HG03520 (cell line): Measurements from ENCODE around the gene RXFP4.

Experiments
- ATAC-seq: cut with Tn5 transposase; IDR thresholded peaks from one replicate; pipeline ENCODE4 v1.9.1; 2021; ENCODE audit warnings: mild to moderate bottlenecking, moderate library complexity; ENCODE audit not compliant: unreplicated experiment

Gene RXFP4

DNA sequence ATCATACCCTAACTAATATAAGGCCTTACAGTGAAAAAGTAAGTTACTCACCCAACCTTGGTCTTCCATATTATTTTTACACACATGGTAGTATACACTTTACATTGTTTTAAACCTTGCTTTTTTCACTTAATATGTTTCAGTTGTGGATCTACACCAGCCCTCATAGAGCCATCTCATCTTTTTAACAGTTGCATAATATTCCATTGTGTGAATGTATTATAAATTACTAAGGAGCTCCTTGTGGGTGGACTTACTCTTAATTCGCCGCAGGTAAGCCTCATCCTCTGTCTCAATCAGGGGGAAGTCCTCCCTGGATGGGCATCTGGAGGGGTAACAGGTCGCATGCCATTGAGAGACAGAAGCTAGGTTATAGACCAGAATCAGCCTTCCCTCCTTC is 13.2 kb downstream of the RXFP4 start:
- ATAC-seq: no peak

DNA sequence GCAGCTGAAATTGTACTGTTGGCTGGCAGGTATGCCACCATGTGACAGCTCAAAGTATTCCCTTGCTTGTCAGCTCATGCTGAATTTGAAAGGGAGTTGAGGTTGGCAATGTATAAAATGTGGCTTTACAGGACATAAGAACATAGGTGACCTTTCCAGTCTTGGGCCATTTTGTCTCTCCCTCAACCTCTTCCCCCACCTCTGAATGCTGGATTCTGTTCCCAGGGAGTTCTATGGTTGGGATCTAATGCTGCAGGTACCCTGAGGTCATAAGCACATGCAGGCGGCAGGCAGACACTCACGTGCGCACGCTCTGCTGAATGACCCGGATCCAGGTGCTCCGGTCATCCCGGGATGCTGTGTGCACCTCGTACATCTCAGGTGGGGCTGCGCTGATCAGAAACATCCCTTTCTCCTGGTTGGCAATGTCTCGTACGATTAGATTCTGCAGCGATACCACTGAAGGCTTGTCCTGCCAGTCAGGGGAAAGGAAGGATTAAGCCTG is 16.0 kb downstream of the RXFP4 start:
- no peak for ATAC-seq

DNA sequence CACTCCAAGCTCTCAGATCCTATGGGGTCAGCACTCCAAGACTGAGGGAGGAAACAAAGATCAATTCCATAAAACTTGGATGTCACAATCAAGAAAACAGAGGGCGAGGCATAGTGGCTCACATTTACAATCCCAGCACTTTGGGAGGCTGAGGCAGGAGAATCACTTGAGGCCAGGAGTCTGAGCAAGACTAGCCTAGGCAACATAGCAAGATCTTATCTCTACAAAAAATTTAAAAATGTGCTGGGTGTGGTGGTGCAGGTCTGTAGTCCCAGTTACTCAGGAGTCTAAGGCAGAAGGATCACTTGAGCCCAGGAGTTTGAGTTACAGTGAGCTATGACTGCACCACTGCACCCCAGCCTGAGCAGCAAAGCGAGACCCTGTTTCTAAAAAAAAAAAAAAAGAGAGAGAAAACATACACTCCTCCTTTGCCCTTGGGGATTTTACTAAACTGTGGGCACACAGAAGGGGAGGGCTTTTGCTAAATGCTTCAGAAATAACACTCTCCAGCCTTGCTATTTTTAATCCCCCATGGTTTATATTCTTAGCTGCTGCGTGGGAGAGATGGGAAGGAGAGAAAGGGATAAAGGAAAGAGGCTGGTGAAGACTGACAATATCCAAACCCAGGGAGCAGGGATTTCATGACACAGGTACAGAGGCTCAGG is 18.8 kb downstream of the RXFP4 start:
- ATAC-seq: no peak

DNA sequence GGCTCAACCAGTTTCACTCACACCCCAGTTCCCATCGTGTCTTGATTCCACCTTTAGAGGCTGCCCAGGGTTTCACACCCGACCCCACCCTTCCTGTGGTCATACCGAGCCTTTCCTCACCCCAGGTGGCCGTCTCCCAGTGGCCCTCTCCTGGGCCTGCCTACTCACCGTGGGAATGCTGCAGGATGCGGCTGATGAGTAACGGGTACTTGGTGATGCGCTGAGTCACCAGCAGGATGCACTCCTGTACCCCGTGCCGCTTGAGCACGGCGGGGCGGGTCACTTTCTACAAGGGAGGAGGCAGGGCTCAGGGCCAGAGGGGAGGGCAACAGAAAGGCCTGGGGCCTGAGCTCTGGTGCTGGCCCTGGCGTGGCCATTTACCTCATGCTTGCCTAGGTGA is 20.5 kb downstream of the RXFP4 start:
- no peak for ATAC-seq

DNA sequence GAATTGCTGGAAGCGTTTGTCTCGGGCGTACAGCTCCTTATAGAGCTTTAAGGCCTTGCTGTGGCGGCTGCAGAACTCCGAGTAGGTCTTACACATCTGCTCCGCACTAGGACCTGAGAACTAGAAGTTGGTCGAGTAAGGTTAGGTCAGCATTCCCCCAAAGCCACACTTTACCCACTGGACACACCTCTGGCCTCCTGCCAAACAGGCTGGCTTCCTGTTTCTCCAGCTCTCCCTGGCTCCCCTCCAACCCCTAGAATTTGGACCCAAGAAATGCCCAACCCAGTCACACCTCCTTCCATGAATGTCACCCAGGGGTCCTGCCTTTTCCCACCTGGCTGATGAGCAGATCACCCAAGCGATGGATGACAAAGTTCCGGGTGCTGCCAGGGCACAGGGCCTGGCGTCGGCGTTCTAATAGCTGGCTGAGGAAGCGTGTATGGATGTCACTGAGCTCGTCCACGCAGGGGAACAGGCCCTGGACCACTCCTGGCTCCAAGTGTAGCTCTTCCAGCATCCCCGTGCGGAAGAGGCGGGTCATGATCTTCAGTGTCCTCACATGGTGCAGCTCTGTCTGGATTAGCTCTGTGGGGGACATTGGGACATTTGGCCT is 21.3 kb downstream of the RXFP4 start:
- no peak for ATAC-seq

DNA sequence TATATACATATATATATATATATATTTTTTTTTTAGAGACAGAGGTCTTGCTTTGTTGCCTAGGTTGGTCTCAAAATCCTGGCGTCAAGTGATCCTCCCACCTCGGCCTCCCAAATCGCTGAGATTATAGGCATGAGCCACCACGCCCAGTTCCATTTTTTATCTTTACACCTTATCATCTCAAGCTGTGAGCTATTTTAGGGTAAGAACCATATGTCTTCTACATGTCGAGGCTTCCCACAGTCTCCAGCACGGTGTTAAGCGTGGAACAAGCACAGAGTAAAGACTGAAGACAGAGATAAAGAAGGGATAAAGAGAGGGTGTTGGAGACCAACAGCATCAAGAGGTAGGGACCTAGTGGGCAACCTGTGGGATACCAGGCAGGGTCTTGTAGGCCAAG is 22.8 kb downstream of the RXFP4 start:
- no peak for ATAC-seq

DNA sequence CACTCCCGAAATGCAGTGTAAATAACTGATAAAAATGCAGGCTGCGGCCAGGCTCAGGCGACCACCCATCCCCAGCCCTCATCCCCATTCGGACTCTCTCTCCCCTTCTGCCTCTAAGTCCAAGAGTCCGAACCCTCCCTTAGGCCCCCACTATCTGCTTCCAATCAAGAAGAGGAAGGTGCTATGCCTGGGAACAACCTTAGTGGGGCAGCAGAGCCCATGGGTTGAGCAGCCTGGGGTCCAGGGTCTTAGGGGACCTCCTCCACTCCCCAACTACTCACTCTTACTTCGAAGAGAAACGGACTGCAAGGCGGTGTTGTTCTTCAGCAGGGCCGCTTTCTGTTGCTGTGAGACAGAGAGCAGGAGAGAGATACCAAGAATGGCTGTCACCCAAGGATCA is 24.7 kb downstream of the RXFP4 start:
- ATAC-seq: no peak

DNA sequence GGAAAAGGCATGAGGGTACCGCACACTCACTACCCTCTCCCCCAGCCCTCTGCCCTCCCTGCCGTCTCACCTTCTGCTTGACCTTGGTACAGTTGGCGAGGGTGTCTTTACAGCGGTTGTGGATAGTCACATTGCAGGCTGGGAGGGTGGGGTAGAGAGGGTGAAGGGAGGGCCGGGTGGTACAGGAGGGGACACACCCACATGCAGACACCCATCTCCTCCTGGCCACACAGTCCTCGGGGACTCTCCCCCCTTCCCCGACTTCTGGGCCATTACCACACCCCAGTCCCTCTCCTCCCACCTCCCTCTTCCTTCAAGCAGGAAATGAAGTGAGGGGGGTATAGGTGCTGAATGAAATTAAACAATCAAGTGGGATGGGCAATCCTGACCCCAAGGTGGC is 25.3 kb downstream of the RXFP4 start:
- no peak for ATAC-seq

DNA sequence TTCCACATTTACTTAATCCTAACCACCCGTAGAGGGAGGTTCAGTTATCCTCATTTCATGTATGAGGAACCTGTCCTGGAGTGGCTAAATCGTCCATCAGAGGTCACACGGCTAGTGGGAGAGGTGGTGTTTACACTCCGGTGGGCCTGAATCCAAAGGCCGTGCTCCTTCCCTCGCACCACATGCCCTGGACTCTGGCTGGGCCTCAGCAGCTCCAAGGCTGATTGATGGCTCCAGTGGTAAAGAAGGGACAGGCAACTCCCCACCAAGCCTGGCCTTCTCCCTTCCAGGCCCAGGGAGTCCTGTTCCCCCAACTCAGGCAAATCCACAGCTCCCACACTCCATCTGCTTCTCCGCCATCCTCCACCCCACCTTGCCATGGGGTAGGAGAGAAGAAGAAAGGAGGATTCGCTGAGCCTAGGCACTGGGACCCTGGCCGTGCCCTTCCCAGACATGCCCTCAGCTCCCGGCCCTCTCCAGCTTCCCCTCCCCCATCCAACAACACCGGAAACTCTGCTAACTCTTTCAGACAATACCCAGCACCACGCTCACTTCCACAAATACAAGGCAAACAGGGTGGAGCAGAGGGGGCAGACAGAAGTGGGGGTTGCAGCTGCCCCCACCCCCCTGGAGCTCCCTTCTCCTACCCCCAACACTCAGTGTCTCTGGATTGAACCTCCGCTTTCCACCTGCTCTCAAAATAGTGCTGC is 26.1 kb downstream of the RXFP4 start:
- no peak for ATAC-seq

DNA sequence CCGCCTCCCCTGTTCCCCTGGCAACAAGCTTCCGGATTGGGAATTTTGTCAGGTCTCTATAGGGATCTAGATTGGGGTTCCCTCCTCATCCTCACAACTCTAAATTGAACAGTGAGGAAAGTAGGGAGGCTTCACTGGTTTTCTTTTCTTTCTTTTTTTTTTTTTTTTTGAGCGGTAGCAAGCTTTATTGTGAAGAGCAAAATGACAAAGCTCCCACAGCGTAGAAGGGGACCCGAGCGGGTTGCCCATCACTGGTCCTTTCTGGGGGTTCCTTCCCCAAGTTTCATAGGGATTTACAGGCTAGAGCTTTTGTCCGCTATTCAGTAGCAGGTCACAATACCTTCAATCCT is 26.6 kb downstream of the RXFP4 start:
- ATAC-seq: no peak

DNA sequence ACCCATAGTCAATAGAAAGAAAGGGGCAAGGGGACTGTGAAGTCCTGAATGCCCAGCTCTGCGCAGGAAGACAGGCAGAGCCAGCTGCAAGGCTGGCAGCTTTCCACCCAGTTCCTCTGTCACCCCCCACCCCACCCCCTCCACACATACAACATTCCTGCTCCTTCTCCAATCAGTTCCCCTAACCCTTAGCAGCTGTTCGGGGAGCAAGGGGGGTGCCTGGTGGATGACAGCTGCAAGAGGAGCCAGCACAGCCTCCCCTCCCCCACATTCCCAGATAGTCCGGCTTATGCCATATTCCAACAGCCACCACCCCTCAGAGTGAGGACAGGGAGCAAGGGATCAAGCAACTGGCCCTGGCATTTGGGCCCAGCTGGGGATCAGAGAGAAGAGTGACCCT is 27.2 kb downstream of the RXFP4 start:
- ATAC-seq: no peak

DNA sequence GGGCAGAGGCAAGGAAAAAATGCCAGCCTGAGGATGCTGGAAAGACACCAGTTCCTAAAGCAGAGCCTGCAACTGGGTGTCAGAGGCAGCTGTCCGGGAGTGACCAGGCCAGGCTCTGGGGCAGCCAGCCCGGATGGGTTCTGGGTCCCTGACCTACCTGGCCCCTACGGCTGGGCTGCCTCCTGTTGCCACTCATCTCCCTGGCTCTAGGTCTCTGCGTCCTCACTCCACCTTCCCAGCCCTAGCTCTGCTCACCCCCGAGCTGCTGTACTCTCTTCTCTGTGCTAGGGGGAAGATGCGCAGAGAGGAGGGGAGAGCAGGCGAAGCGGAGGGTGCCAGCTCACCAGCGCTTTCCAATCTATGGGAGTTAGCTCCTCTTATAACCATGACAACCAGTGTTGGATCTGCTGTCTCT is 27.9 kb downstream of the RXFP4 start:
- no peak for ATAC-seq

DNA sequence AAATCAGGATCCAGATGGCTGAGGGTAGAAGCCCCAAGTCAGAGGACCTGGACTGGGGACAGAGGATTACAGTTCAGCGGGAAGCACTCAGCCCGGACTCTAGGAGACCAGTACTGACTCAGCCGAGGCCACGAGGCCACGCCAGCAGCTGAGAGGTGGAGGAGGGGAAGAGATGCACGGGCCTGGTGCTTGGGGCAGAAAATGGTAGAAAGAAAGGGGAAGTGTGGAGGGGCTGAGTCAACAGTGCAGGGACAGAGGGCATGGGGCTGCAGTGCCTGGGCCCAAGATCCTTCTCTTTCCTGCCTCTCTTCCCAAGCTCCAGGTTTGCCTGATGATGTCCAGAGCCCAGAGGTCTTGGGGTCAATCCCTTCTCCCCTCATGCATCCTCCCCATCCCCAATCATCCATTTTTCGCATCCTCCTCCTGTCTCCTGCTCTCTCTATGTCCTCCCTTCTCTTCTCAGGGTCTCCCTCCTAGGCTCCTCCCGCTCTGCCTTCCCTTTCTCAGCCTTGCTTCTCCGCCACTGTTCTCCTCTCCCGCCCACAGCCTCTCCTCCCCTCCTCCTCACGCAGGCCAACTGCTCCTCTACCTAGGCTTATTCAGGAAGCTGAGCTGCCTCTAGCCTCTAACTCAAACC is 29.2 kb downstream of the RXFP4 start:
- no peak for ATAC-seq

DNA sequence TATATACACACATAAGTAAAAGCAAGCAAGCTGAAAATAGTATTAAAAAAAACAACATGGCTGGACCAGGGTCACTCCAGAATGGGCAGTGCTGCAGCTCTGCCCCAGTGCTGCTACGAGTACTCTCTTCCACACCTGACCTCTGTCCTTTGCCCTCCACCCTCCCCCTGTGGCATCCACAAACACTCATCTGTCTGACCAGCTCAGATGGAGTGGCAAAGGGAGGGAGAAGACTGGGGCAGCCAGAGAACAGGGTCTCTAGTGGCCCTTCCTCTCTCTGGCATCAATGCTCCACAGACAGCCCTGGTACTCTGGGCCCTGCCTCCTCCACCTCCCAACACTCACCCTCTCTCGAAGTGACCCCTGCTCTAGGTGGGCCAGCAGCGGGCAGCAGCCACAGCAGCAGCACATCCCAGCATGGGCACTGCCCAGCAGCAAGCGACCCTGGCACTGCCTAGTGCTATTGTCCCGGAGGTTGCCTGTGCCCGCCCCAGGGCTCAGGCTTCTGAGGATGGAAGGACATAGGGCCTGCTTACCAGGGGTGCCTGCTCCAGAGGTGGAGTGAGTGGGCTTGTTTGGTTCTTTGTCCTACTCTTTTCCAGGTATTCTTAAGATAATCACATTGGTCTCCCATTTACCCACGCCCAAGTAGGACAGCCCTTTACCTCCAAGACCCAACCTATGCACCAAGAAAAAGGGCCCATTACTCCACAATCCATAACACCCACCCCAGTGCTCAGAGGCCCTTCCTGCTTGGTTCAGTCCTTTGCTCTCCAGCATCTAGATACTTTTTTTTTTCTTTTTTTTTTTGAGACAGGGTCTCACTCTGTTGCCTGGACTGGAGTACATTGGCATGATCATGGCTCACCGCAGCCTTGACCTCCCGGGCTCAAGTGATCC is 30.7 kb downstream of the RXFP4 start:
- no peak for ATAC-seq

DNA sequence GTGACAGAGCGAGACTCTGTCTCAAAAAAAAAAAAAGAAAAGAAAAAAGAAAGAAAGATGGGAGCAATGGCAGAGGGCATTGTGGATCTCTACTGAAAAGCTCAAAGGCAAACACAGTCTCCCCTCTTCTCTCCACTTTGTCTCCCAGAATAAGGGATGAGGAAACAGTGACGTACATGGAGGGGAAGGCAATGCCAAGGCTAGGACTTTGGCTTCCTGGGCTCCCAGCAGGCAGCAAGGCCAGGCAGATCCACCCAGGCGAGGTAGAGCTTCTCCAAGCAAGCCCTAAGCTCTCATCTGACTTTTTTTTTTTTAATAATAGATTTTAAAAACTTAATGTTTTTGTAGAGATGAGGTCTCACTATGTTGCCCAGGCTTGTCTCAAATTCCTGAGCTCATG is 32.3 kb downstream of the RXFP4 start:
- ATAC-seq: no peak

DNA sequence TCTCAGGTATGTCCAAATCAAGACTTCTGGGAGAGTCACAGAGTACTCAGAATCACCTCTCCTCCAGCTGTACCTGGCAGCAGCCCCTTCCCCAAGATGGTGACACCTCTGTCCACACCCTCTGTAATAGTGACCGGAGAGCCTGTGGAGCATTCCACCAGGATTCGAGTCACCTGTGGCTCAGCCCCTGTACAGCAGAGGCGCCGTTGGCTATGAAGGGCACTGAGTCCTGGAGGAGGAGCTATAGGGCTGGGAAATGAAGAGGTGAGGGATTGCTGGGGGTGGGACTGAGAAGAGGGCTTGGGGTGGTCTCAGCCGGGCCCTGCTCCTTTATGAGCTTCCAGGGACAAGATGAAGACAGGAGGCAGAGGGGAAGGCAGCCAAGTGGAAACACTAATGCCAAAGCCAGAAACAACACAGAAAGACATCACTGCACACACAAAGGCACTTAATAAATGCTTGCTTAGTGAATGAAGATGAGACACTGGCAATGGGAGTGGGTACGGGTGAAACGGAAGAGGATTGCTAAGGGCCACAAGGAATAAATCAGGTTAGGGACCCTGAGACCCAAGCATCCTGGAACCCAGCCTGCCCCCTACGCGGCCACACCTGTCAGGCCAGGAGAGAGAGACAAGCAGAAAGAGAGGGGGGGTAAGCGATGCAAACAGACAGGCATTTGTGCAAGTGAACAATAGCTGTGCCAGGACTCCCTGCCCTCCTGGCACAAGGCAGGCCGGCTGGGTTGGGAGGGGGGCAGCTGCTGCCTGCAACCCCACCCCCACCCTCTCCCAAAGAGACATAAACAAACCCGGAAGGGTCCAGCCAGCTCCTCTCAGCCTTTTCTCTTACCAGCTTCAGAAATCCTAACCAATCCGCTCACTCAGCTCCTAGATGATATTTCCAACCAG is 33.0 kb downstream of the RXFP4 start:
- ATAC-seq: no peak

DNA sequence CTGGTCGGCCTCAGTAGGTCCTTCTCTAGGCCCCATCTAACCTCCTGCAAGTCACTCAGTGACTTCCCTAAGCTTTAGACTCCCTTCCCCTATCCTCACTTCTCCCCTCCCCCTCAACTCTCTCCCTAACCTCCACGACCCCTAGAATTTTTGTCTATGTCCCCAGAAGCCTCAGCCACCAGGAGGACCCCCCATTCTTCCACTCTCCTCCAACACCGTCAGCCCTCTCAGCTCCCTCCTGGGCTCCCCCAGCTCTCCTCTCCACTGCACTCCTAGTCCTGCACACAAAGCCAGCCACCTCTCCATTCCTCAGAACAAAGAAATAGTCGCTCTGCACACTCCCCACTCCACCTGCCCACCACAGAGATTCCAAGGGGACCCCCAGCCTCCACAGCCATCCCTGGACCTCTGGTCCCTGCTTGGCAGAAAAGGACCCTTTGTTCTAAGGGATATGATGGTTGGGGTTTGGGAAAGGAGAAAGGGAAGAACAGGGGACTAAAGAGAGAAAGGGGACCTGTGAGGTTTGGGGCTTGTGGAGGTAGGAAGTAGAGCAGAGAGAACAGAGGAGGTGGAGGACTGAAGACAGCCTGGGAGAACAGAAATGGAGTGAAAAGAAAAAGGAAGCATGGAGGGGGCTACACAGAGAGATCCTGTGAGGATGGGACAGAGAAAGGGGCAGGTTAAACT is 34.1 kb downstream of the RXFP4 start:
- ATAC-seq: no peak

DNA sequence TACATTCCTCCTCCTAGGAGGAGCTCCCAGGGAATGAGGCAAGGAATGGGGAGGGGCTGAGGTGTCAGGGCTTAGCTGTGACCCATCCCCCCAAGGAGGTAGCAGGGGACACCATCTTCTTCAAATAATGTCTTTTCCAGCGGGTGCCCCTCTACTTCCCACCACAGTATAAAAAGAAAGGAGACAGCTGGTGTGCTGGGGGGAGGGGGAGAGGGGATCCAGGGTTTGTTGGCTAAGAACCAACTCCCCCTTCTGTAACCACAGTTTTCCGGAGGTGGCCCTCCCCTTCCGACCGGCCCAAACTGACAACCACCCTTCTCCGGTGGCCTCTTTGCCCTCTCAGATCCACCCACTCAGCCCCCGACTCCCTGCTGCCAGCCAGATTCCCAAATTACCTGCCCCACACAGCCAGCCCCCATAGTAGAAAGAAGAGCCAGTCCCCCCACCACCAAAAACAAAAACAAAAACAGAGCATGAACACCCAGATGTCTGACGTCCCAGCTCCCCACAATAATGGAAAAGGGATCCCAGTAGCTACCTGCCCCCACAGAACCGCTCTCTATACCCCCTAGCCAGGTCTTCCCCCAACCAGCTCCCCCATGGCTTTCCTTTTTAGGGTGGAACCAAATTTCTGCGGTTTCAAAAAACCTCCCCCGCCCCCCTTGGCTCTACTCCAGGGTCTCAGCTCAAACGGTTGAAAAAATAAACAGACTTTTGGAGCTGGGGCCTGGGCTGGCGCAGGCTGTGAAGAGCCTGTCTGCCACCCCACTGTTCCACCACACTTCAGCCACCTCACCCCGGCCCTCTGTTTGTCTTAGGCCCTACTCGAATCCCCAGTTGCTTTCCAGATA is 34.8 kb downstream of the RXFP4 start:
- no peak for ATAC-seq
